HuH-7 (cell line): ENCODE measurements around the gene LGR5.
"Not testable (repeated sequence)": the region's sequence is repeated elsewhere in the genome, so short reads cannot be mapped to it uniquely, and the experiment has no call there.

Experiments
- DNase-seq: peaks from one replicate; pipeline ENCODE4 v3.0.0; 2011; ENCODE audit warnings: low spot score

Gene LGR5

GRCh38 chr12:71551529-71551928, 111.9 kb downstream of the LGR5 start:
- no peak for DNase-seq

- DNase-seq, result no peak
Measured at GRCh38 chr12:71552728-71553501, 113.3 kb downstream of the LGR5 start.

- DNase-seq, result no peak
Measured at GRCh38 chr12:71555191-71555590, 115.6 kb downstream of the LGR5 start.

GRCh38 chr12:71555789-71556188, 116.2 kb downstream of the LGR5 start:
- not testable (repeated sequence) for DNase-seq

- no peak for DNase-seq
Measured at GRCh38 chr12:71556448-71556847, 116.8 kb downstream of the LGR5 start.

- DNase-seq, result no peak
Measured at GRCh38 chr12:71556875-71557274, 117.3 kb downstream of the LGR5 start.

- no peak for DNase-seq
Measured at GRCh38 chr12:71558445-71558844, 118.8 kb downstream of the LGR5 start.

GRCh38 chr12:71562676-71563595, 123.3 kb downstream of the LGR5 start:
- DNase-seq, result no peak

GRCh38 chr12:71565535-71565934, 125.9 kb downstream of the LGR5 start:
- DNase-seq, result no peak

- DNase-seq, result no peak
Measured at GRCh38 chr12:71566655-71567054, 127.1 kb downstream of the LGR5 start.

GRCh38 chr12:71567537-71567936, 127.9 kb downstream of the LGR5 start:
- no peak for DNase-seq

GRCh38 chr12:71569885-71570284, 130.3 kb downstream of the LGR5 start:
- not testable (repeated sequence) for DNase-seq

- DNase-seq, result no peak
Measured at GRCh38 chr12:71576496-71576895, 136.9 kb downstream of the LGR5 start.

- no peak for DNase-seq
Measured at GRCh38 chr12:71578694-71579258, 139.2 kb downstream of the LGR5 start.

GRCh38 chr12:71581206-71581605, 141.6 kb downstream of the LGR5 start:
- DNase-seq, result no peak

GRCh38 chr12:71582925-71583324, 143.3 kb downstream of the LGR5 start:
- DNase-seq, result no peak

GRCh38 chr12:71584356-71584755, 144.8 kb downstream of the LGR5 start:
- no peak for DNase-seq

GRCh38 chr12:71585218-71585617, 145.6 kb downstream of the LGR5 start:
- DNase-seq, result no peak

GRCh38 chr12:71587012-71587411, 147.4 kb downstream of the LGR5 start:
- DNase-seq, result no peak

- no peak for DNase-seq
Measured at GRCh38 chr12:71589478-71589881, 149.9 kb downstream of the LGR5 start.

- no peak for DNase-seq
Measured at GRCh38 chr12:71591601-71592000, 152.0 kb downstream of the LGR5 start.

- no peak for DNase-seq
Measured at GRCh38 chr12:71592841-71593240, 153.2 kb downstream of the LGR5 start.
